WERI-Rb-1 (cell line): ENCODE measurements around the gene SLA2.

Source experiments
- DNase-seq: peaks from one replicate; pipeline ENCODE4 v3.0.0-alpha.2; 2020
- H3K27ac ChIP-seq: fragments of 250-450 bp; sonication (Bioruptor Pico); 2 replicates; pipeline ENCODE4 v1.5.1; 2020; ENCODE audit warnings: mild to moderate bottlenecking, moderate library complexity
- H3K27me3 ChIP-seq: fragments of 250-450 bp; sonication (Bioruptor Pico); 2 replicates; pipeline ENCODE4 v1.5.1; 2021; ENCODE audit warnings: mild to moderate bottlenecking, low read depth, moderate library complexity; ENCODE audit not compliant: insufficient read depth, severe bottlenecking
- H3K36me3 ChIP-seq: fragments of 250-450 bp; sonication (Bioruptor Pico); 2 replicates; pipeline ENCODE4 v1.5.1; 2020; ENCODE audit warnings: mild to moderate bottlenecking, moderate library complexity
- H3K4me3 ChIP-seq: 2 replicates; pipeline ENCODE4 v1.5.1; 2011; ENCODE audit warnings: low read depth, mild to moderate bottlenecking, control low read depth, low read length
- H3K9me3 ChIP-seq: fragments of 250-450 bp; sonication (Bioruptor Pico); 2 replicates; pipeline ENCODE4 v1.5.1; 2021; ENCODE audit warnings: mild to moderate bottlenecking, moderate library complexity; ENCODE audit not compliant: severe bottlenecking
- TF ChIP-seq, protein P1 (sequence below): IDR thresholded peaks from 2 replicates; pipeline ENCODE4 v1.5.1; 2011; ENCODE audit warnings: low read depth, mild to moderate bottlenecking, control low read depth, inconsistent platforms, low read length

The SLA2 gene

DNA sequence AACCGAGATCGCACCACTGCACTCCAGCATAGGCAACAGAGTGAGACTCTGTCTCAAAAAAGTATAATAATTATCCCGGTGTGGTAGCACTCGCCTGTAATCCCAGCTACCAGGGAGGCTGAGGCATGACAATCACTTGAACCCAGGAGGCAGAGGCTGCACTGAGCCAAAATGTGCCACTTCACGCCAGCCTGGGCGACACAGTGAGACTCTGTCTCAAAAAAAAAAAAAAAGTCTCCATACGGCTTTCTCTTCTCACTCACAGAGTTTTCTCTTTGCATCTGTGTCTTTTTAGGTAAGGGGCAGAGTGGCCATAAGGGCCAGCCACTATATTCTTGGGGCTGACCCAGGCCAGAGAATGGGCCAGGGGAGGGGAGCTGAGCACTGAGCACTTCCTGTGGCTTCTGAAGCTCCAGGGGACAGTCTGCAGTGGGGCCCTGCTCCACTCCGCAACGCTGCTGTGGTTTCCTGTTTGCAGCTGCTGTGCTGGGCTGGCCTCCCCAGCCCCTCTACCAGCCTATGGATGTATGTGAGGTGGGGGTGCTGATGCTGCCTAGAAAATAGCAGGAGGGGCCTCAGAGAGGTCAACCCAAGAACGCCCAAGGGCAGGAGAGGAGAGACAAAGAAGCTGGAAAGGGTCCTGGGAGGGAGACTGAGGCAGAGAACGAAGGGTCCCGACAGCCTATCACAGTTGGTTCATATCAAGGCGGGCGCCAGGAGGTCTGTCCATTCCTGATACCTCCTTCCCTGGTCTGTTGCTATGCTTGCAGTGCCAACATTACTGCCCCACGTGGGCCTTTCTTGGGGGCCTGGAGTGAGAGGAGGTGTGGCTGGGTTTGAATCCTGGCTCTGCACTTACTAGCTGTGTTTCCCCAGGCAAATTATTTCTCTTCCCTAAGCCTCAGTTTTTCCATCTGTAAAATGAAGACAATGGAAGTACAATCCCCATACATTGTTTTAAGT, 16.0 kb downstream of the SLA2 start:
- H3K27me3 ChIP-seq, result no peaks in the 10 kb centered on the region
- TF ChIP-seq, protein P1, sequence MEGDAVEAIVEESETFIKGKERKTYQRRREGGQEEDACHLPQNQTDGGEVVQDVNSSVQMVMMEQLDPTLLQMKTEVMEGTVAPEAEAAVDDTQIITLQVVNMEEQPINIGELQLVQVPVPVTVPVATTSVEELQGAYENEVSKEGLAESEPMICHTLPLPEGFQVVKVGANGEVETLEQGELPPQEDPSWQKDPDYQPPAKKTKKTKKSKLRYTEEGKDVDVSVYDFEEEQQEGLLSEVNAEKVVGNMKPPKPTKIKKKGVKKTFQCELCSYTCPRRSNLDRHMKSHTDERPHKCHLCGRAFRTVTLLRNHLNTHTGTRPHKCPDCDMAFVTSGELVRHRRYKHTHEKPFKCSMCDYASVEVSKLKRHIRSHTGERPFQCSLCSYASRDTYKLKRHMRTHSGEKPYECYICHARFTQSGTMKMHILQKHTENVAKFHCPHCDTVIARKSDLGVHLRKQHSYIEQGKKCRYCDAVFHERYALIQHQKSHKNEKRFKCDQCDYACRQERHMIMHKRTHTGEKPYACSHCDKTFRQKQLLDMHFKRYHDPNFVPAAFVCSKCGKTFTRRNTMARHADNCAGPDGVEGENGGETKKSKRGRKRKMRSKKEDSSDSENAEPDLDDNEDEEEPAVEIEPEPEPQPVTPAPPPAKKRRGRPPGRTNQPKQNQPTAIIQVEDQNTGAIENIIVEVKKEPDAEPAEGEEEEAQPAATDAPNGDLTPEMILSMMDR, result no peak
- no peaks in the 10 kb centered on the region for H3K36me3 ChIP-seq
- H3K4me3 ChIP-seq, result no peak overlapping the region
- DNase-seq, result no peak
- no peak overlapping the region for H3K27ac ChIP-seq
- no peaks in the 10 kb centered on the region for H3K9me3 ChIP-seq

DNA sequence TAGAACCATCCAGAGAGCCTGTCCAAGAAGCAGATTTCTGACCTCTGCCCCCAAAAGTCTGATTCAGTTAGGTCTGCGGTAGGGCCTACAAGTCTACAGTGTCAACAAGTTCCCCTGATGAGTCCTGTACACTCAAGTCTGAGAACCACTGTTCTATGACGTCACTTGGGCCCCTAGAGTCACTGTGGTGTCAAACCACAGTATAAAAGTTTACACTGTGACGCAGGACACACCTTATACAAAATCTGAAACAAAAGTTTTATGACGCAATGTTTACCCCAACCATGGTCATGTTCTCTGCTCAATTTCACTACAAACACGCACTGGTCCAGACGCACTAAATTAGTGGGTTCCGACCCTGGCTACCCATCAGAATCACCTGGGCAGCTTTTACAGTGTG, 17.9 kb downstream of the SLA2 start:
- no peaks in the 10 kb centered on the region for H3K27me3 ChIP-seq
- H3K36me3 ChIP-seq, result no peaks in the 10 kb centered on the region
- no peak overlapping the region for H3K4me3 ChIP-seq
- H3K9me3 ChIP-seq, result no peaks in the 10 kb centered on the region
- TF ChIP-seq, protein P1, result no peak
- DNase-seq, result no peak
- no peak overlapping the region for H3K27ac ChIP-seq

DNA sequence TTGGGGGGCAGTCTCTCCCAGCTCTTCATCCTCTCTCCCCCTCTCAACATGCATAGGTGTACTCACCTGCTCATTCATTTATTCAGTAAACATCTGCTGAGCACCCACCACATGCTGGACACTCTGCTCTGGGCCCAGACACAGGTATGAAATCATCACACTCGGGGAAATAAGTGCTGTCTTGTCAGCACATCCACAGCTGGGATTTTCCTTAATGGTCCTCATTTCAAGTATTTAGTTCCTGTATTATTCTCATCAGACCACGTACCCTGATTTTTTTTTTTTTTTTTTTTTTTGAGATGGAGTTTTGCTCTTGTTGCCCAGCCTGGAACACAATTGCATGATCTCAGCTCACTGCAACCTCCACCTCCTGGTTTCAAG, 21.1 kb downstream of the SLA2 start:
- Histone ChIP-seq H3K9me3 (no peaks in the 10 kb centered on the region), H3K27me3 (no peaks in the 10 kb centered on the region), H3K4me3 (no peak overlapping the region), H3K36me3 (no peaks in the 10 kb centered on the region), H3K27ac (no peak overlapping the region)
- no peak for DNase-seq
- TF ChIP-seq, protein P1, result no peak

DNA sequence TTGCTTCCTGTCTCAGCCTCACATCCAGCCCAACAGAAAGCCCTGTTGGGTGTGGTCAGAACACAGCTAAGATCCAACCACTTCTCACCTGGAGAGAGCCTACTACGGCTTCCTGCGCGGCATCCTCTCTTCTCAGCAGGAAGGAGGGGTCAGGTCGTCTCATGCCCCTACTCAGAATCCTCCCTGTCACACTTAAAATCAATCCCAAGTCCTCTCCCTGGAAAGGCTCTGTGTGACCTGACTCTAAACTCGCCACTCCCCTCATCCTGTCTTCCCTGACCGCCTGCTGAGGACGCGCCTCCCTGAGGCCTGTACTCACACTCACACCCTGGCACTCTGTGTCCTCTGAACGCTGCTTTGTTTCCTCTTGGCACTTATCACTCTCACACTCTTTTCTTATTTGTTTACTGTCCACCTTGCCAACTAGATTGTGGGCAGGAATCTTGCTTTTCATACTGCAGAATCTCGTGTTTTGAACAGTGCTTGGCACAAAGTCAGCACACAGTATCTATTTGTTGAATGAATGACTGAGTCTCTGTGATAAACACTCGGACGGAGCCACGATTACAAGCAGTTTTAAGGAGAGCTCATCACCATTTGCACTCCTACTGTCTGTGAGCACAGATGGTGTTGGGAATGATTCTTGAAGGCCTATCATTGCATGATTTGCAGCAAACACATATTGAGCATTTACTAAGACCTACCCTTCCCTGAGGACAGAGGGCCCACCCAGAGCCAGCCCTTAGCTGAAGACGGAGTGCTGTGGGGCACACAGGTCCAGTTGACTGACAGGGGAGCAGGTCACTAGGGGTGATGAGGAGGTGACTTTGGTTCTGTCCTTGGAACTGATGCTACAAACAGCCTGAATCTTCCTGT, 21.7 kb downstream of the SLA2 start:
- no peak overlapping the region for H3K27ac ChIP-seq
- no peak overlapping the region for H3K4me3 ChIP-seq
- TF ChIP-seq, protein P1, result no peak
- no peaks in the 10 kb centered on the region for H3K9me3 ChIP-seq
- H3K36me3 ChIP-seq, result no peaks in the 10 kb centered on the region
- no peaks in the 10 kb centered on the region for H3K27me3 ChIP-seq
- no peak for DNase-seq

DNA sequence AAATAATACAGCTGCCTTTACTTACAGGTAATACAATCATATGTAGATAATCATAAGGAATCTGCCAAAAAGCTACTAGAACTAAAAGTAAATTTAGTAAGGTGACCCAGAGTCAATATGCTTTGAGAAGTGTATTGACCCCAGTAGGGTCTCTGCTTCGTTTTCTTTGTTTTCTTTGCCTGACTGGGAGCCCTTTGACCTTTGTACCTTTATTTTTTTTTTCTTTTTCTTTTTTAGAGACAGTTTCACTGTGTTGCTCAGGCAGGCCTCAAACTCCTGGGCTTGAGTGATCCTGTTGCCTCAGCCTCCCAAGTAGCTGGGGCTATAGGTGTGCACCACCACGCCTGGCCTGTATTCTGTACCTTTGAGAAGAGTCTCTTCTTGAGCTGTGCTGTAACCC, 22.6 kb downstream of the SLA2 start:
- Histone ChIP-seq H3K4me3 (no peak overlapping the region), H3K27me3 (no peaks in the 10 kb centered on the region), H3K27ac (no peak overlapping the region), H3K9me3 (no peaks in the 10 kb centered on the region), H3K36me3 (no peaks in the 10 kb centered on the region)
- TF ChIP-seq, protein P1, result no peak
- DNase-seq, result no peak
